ENCODE data around the gene ALPG. TPM values are rescaled to one million over a fixed set of nuclear protein-coding genes. Genes with fewer than 3 reads are reported as not detected.

ALPG gene
- total and polyA plus RNA-seq, 2 donors (not counting 3 experiments of a cell fraction or from before 2014, with no cell fraction given) = not detected

DNA sequence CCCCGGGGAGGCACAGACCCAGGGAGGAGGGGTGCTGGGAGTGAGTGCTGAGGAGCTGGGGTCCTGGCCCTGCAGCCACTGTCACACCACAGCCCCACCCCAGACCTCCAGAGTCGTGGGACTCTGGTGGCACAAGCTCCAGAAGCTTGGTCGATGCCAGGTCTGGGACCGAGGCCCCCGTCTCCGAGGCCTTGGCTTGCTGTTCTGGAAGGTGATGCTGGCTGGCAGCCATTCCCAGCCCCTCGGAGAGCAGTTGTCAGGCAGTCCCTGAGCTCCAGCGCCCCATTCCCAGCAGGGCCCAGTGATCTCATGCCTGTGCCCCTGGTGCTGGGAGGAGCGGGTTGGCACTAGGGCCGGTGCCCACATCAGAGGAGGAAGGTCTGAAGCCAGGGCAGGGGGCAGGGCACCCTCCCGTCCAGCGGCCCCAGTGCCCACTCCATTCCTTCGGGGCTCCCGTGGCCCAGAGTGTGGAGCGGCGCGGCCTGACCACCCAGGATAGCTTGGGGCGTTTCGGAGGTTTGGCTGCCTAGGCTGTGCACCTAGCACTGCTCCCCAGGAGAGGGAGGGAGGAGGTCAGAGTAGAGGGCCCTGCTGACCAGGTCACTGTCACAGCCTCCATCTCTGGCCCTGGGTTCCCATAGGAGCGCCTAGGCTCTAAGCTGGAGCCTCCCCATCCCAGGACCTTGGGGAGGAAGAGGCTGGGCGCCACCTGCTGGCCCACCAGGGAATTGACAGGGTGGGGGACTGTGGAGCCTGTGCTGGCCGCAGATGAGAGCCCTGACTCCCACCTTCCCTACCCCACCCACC, 32.5 kb downstream of the ALPG start:
- H3K4me1 ChIP-seq (ENCODE audit: control insufficient read depth, extremely low read depth, insufficient read depth, low read length) = no peaks in the 10 kb centered on the region
- TF ChIP-seq, protein P1, sequence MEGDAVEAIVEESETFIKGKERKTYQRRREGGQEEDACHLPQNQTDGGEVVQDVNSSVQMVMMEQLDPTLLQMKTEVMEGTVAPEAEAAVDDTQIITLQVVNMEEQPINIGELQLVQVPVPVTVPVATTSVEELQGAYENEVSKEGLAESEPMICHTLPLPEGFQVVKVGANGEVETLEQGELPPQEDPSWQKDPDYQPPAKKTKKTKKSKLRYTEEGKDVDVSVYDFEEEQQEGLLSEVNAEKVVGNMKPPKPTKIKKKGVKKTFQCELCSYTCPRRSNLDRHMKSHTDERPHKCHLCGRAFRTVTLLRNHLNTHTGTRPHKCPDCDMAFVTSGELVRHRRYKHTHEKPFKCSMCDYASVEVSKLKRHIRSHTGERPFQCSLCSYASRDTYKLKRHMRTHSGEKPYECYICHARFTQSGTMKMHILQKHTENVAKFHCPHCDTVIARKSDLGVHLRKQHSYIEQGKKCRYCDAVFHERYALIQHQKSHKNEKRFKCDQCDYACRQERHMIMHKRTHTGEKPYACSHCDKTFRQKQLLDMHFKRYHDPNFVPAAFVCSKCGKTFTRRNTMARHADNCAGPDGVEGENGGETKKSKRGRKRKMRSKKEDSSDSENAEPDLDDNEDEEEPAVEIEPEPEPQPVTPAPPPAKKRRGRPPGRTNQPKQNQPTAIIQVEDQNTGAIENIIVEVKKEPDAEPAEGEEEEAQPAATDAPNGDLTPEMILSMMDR (IDR thresholded peaks at IDR 0.05; ENCODE audit: extremely low read depth in 1 of 2, insufficient read depth in 1 of 2, low read depth in 1 of 2, low read length in 2 of 2) = peak; percentile 14 to 46
- TF ChIP-seq POLR2AphosphoS5 (IDR thresholded peaks at IDR 0.05; ENCODE audit: insufficient read depth, low read depth, low read length) = no peak
- no peak for TF ChIP-seq EZH2 (IDR thresholded peaks at IDR 0.05; ENCODE audit: borderline replicate concordance, low read depth, low read length, severe bottlenecking)
- no peak for TF ChIP-seq JUN (IDR thresholded peaks at IDR 0.05; ENCODE audit: borderline replicate concordance, insufficient read depth, insufficient read length, low read depth)
- TF ChIP-seq FOS (IDR thresholded peaks at IDR 0.05; ENCODE audit: borderline replicate concordance, insufficient read depth, low read length) = no peak
- TF ChIP-seq POLR2A (IDR thresholded peaks at IDR 0.05; ENCODE audit: low read depth, low read length) = no peak
- no peaks in the 10 kb centered on the region for H4K20me1 ChIP-seq (replicated peaks; ENCODE audit: control insufficient read depth, extremely low read depth, insufficient read depth, low read length)
- DNase-seq (ENCODE audit: low read depth, low spot score) (peak; percentile 10), FAIRE-seq (peak; percentile 89)
- H3K9ac ChIP-seq (replicated peaks; ENCODE audit: extremely low read depth, insufficient read depth, low read length) = no peak overlapping the region
- dilution Hi-C loops (cut with MboI; ENCODE audit: extremely low pct_ligation_motif_present, low sequenced_read_pairs) = no loop called here
- BruUV-seq (replicated peaks) = no TSS peak
- H3K9me1 ChIP-seq (replicated peaks; ENCODE audit: control insufficient read depth, extremely low read depth, insufficient read depth, low read length) = no peaks in the 10 kb centered on the region
- no peak overlapping the region for H3K27ac ChIP-seq (ENCODE audit: insufficient read depth, low read depth, low read length)
- CTCF ChIA-PET = interaction anchor here (0.6 to 2.0 kb wide), 10 partner anchors 9 to 539 kb away, joined by 3 to 45 read pairs (median 5); no protein-coding TSS in a partner anchor
- POLR2A ChIA-PET = no interaction called here
- H3K4me3 ChIP-seq (replicated peaks in 1 of 3; ENCODE audit: insufficient read depth in 1 of 3, low read depth in 1 of 3, low read length in 3 of 3) = no peak overlapping the region
- no peaks in the 10 kb centered on the region for H3K79me2 ChIP-seq (ENCODE audit: control insufficient read depth, insufficient read depth, low read length)
- no peak overlapping the region for H2AFZ ChIP-seq (ENCODE audit: low read depth, low read length)
- H3K27me3 ChIP-seq (ENCODE audit: control insufficient read depth in 2 of 2, insufficient read depth in 2 of 2, low read length in 2 of 2) = peaks cover 0 to 2% of the 10 kb centered on the region in 2 experiments
- no peaks in the 10 kb centered on the region for H3K36me3 ChIP-seq (ENCODE audit: control insufficient read depth in 2 of 2, extremely low read depth in 1 of 2, insufficient read depth in 2 of 2, low read length in 2 of 2)
- no peaks in the 10 kb centered on the region for H3K9me3 ChIP-seq (replicated peaks; ENCODE audit: control insufficient read depth, insufficient read depth, low read length)
- no peak overlapping the region for H3K4me2 ChIP-seq (ENCODE audit: insufficient read depth, low read length)
- intact Hi-C loops (cut with micrococcal nuclease) = loop anchor here (2.0 kb wide), 1 partner anchor 586 kb away; no protein-coding TSS in a partner anchor

All from endothelial cell of umbilical vein (primary cell).